Raji (cell line): ENCODE measurements around the gene FCRLB.

Source experiments
- POLR2A ChIP-seq: IDR thresholded peaks from 2 replicates; pipeline ENCODE4 v1.6.1; 2011; ENCODE audit warnings: low read depth, low read length, control low read depth; ENCODE audit not compliant: insufficient read depth

Gene FCRLB

GRCh38 chr1:161720956-161721737, at the start of gene FCRLB:
TSS of gene FCRLB (plus strand) at chr1:161721544. CDS start at chr1:161722673, 1,129 bp downstream.
- TF ChIP-seq POLR2A = 0 out of 2 replicates have a peak, but pooled peaks have one; percentile 12

- no peak for TF ChIP-seq POLR2A
These were observed 44.9 kb upstream of the FCRLB start for GRCh38 chr1:161676441-161676840.

- no peak for TF ChIP-seq POLR2A
These were observed 44.2 kb upstream of the FCRLB start for GRCh38 chr1:161676958-161677689.

- no peak for TF ChIP-seq POLR2A
These were observed 42.8 kb upstream of the FCRLB start for GRCh38 chr1:161678500-161678899.

- TF ChIP-seq POLR2A = no peak
These were observed 39.5 kb upstream of the FCRLB start for GRCh38 chr1:161681879-161682278.

GRCh38 chr1:161688946-161689345, 32.4 kb upstream of the FCRLB start:
- no peak for TF ChIP-seq POLR2A

GRCh38 chr1:161691846-161692245, 29.5 kb upstream of the FCRLB start:
- TF ChIP-seq POLR2A = no peak

- no peak for TF ChIP-seq POLR2A
These were observed 19.1 kb upstream of the FCRLB start for GRCh38 chr1:161702250-161702649.

GRCh38 chr1:161705537-161705936, 15.8 kb upstream of the FCRLB start:
- TF ChIP-seq POLR2A = peak; percentile 36; the same call in 1 of the 2 replicates

- no peak for TF ChIP-seq POLR2A
These were observed 15.2 kb upstream of the FCRLB start for GRCh38 chr1:161706113-161706481.

- TF ChIP-seq POLR2A = peak; percentile 91
These were observed 14.6 kb upstream of the FCRLB start, which contains the start of gene FCRLA for GRCh38 chr1:161706482-161707347. TSS of gene FCRLA (plus strand) at chr1:161707229. CDS start at chr1:161707265, 36 bp downstream.

GRCh38 chr1:161707503-161707902, 13.8 kb upstream of the FCRLB start:
- TF ChIP-seq POLR2A = no peak

- no peak for TF ChIP-seq POLR2A
These were observed 12.0 kb upstream of the FCRLB start for GRCh38 chr1:161709373-161709772.

GRCh38 chr1:161710560-161710959, 10.8 kb upstream of the FCRLB start:
- TF ChIP-seq POLR2A = no peak
